Stimulated activated CD8-positive, alpha-beta memory T cell treated with anti-CD3 and anti-CD28 coated beads, Interleukin-2, amount 100 ng/mL, for 48 hours (primary cell): Measurements from ENCODE around the gene SET.
"Not testable (repeated sequence)": the region's sequence is repeated elsewhere in the genome, so short reads cannot be mapped to it uniquely, and the experiment has no call there.

ENCODE experiments used
- DNase-seq, 2 donors: peaks; one replicate each; pipeline ENCODE4 v3.0.0-alpha.2; 2020; ENCODE audit warnings: low read depth in 2 of 2

The SET gene, protein sequence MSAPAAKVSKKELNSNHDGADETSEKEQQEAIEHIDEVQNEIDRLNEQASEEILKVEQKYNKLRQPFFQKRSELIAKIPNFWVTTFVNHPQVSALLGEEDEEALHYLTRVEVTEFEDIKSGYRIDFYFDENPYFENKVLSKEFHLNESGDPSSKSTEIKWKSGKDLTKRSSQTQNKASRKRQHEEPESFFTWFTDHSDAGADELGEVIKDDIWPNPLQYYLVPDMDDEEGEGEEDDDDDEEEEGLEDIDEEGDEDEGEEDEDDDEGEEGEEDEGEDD

GRCh38 chr9:128688501-128689292 is at the start of gene SET:
SET (plus strand) TSS chr9:128689222; CDS start chr9:128689583, 361 bp downstream.
- DNase-seq, result peak; percentile 90 to 96

GRCh38 chr9:128640603-128641002 is 48.4 kb upstream of the SET start:
- no peak for DNase-seq

DNA sequence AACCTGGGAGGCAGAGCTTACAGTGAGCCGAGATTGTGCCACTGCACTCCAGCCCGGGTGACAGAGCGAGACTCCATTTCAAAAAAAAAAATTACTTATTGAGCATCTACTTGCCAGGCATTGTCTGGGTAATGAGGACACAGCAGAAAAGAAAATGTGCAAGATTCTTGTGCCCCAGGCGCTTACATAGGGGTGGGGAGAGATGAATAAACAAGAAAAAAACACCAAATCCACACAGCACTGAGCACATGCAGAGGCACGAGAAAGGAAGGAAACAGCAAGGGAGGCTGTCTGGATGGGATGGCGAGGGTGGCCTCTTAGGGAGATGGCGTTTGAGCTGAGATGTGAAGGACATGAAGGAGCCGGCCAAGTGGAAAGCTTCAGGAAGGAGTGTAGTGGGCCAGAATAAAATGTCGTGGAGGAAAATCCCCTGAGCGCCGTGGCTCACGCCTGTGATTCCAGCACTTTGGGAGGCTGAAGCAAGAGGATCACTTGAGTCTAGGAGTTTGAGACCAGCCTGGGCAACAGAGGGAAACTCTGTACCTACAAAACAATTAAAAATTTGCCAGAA is 46.3 kb upstream of the SET start:
- DNase-seq, result no peak

- DNase-seq, result no peak
Observed at GRCh38 chr9:128643519-128644300, 45.3 kb upstream of the SET start.

GRCh38 chr9:128648206-128648605 is 40.8 kb upstream of the SET start:
- peak; percentile 51 to 68 for DNase-seq

- DNase-seq, result no peak
Observed at GRCh38 chr9:128651798-128652197, 37.2 kb upstream of the SET start.

GRCh38 chr9:128653908-128654307 is 35.1 kb upstream of the SET start:
- DNase-seq, result no peak

DNA sequence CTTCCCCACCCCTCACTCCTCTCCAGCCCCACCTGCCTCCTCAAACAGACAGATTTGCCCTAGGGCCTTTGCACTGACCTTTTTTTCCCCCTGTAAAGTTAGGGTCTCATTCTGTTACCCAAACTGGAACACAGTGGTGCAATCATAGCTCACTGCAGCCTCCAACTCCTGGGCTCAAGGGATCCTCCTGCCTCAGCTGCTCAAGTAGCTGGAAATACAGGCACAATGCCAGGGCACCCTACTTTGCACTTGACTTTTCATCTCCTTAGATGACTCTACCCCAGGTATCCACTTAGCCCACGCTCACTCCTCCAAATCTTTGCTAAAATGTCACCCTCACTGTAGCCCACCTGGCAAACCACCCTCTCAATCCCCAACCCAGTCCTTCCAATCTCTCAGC is 34.5 kb upstream of the SET start:
- no peak for DNase-seq

- peak; percentile 96 to 97 for DNase-seq
Observed at GRCh38 chr9:128656416-128657343, 32.3 kb upstream of the SET start, which contains the start of gene DYNC2I2. DYNC2I2 (minus strand) TSS chr9:128656847; CDS start chr9:128656726, 121 bp downstream.

GRCh38 chr9:128657344-128657704 is 31.7 kb upstream of the SET start:
- DNase-seq, result no peak

DNA sequence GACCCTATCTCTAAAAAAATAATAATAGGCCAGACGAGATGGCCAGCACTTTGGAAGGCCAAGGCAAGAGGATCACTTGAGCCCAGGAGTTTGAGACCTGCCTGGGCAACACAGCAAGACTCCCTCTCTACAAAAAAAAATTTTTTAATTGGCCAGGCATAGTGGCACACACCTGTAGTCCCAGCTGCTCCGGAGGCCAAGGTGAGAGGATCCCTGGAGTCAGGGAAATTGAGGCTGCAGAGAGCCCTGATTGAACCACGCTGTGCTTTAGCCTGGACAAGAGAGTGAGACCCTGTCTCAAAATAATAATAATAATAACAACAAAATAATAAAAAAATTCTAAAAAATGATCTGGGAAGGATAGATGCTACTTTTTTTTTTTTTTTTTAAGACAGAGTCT is 31.2 kb upstream of the SET start:
- DNase-seq, result no peak

DNA sequence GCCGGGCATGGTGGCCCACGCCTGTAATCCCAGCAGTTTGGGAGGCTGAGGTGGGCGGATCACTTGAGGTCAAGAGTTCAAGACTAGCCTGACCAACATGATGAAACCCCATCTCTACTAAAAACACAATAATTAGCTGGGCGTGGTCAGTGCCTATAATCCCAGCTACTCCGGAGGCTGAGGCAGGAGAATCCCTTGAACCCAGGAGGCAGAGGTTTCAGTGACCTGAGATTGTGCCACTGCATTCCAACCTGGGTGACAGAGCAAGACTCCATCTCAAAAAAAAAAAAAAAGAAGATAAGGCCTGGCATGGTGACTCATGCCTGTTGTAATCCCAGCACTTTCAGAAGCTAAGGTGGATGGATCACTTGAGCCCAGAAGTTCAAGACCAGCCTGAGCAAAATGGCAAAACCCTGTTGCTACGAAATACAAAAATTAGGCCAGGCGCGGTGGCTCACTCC is 22.5 kb upstream of the SET start:
- not testable (repeated sequence) for DNase-seq

DNA sequence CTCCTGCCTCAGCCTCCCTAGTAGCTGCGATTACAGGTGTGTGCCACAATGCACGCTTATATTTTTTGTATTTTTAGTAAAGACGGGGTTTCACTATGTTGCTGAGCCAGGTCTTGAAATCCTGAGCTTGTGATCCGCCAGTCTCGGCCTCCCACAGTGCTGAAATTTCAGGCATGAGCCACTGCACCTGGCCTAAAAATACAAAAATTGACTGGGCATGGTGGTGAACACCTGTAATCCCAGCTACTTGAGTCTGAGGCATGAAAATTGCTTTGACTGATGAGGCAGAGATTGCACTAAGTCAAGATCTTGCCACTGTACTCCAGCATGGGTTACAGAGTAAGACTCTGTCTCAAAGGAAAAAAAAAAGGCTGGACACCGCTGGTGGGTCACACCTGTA is 19.2 kb upstream of the SET start:
- no peak for DNase-seq

DNA sequence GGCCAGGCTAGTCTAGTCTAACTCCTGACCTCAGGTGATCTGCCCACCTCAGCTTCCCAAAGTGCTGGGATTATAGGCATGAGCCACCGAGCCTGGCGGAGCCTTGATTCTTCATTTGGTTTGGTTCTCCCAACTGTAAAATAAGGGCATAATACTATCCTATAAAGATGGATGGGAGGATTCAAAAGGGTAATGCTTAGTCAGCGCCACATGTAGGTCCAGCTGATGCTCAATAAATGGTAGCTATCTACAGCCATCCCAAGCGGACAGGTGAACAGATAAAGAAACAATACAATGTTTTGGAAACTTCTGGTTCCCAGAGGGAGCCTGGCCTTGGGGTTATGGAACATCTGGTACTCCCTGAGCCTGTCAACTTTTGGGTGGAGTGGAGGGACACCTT is 13.6 kb upstream of the SET start:
- DNase-seq, result no peak

GRCh38 chr9:128677794-128678193 is 11.2 kb upstream of the SET start:
- no peak for DNase-seq

GRCh38 chr9:128683340-128684064 is 5.5 kb upstream of the SET start:
- DNase-seq, result no peak

GRCh38 chr9:128684065-128684324 is 5.0 kb upstream of the SET start:
- no peak for DNase-seq

DNA sequence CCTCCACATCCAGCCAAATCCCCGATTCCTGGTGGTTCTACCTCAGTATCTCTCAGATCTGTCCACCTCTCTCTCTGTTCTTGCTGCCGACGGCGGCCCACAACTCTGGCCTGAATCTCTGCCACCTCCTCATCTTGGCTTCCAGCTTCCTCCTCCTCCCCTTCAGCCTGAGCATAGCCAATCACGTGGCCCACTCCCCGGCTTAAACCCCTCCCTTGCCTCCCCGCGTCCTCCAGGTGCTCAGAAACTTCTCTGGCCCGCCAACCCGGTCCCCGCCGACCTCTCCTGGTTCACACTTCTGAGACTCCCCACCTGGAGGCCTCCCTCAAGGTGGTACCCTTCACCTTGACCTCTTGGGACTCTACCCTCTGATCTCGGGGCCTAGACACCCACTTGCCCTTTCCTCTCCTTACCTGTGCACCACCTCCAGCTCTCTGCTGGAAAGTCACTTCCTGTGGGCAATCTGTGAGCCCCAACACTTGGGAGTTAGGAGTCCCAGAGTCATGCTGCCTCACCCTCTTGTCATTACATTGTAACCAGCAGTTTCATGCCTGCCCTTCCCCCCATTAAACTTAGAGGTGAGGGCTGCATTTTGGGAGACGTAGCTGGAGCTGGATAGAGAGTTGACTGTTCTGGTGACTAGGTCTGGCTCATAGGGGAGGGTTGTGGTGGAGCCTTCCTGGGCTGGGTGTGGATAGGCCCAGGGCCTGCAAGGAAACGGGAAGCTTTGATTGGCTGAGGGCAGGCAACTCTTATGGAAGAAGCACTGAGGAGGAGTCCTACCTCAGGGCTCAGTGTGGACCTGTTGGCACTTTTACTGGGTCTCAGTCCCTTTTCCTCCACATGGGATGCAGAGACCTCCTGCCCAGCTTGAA is 4.5 kb upstream of the SET start:
- DNase-seq, result peak; percentile 61 to 69
